Panc1 (cell line): ENCODE data around the gene PPP1R15A. TPM values are rescaled to one million over a fixed set of nuclear protein-coding genes. Genes with fewer than 3 reads are reported as not detected.

Source experiments
- ATAC-seq: fragments of 200-7000 bp; cut with Tn5 transposase; 2 replicates; pipeline ENCODE4 v1.9.1; 2020; ENCODE audit warnings: mild to moderate bottlenecking, moderate library complexity
- BruUV-seq: library from RNA; stranded (reverse); fragments of 400-500 nt; replicated peaks from 2 replicates; lab custom pipeline; 2021; lab: Mats Ljungman, UMichigan
- CTCF ChIA-PET: fragments of 300-600 bp; sonication (Branson Sonifier 250); formaldehyde crosslinking; loops from one replicate; lab custom pipeline; 2022; ENCODE audit warnings: antibody characterized with exemption; lab: Charles Lee
- POLR2A ChIA-PET: fragments of 300-600 bp; sonication (Branson Sonifier 250); formaldehyde crosslinking; loops from one replicate; lab custom pipeline; 2022; ENCODE audit warnings: antibody characterized with exemption; lab: Charles Lee
- DNase-seq: peaks from one replicate; pipeline ENCODE4 v3.0.0-alpha.2; 2010; ENCODE audit warnings: low read depth, low spot score
- H3K27ac ChIP-seq: 2 replicates; pipeline ENCODE4 v1.5.1; 2011; ENCODE audit warnings: mild to moderate bottlenecking, low read length, inconsistent platforms
- H3K27me3 ChIP-seq: fragments of 200-500 bp; sonication (Bioruptor generic); 2 replicates; pipeline ENCODE4 v1.6.0; 2014; ENCODE audit warnings: low read length, inconsistent platforms; ENCODE audit not compliant: control insufficient read depth, insufficient read depth
- H3K36me3 ChIP-seq: fragments of 200-500 bp; sonication (Bioruptor generic); 2 replicates; pipeline ENCODE4 v1.5.1; 2014; ENCODE audit warnings: inconsistent platforms, mild to moderate bottlenecking, low read length, moderate library complexity; ENCODE audit not compliant: control insufficient read depth, insufficient read depth
- H3K4me1 ChIP-seq: 2 replicates; pipeline ENCODE4 v1.5.1; 2011; ENCODE audit warnings: inconsistent platforms, mild to moderate bottlenecking, low read length, moderate library complexity; ENCODE audit not compliant: control insufficient read depth, insufficient read depth
- H3K4me3 ChIP-seq, 2 experiments: 2 replicates each; pipeline ENCODE4 v1.5.1; 2011 to 2012; ENCODE audit warnings: low read depth in 2 of 2, low read length in 2 of 2, mild to moderate bottlenecking in 2 of 2, inconsistent platforms in 1 of 2, moderate library complexity in 1 of 2
- H3K9me3 ChIP-seq: fragments of 200-500 bp; sonication (Bioruptor generic); 2 replicates; pipeline ENCODE4 v1.5.1; 2014; ENCODE audit warnings: low read depth, mild to moderate bottlenecking, inconsistent platforms, low read length, moderate library complexity; ENCODE audit not compliant: control insufficient read depth, insufficient read depth
- CTCF ChIP-seq: fragments of 450-650 bp; IDR thresholded peaks from 2 replicates; pipeline ENCODE4 v1.5.1; 2017; ENCODE audit warnings: mild to moderate bottlenecking
- POLR2AphosphoS5 ChIP-seq: IDR thresholded peaks from 2 replicates; pipeline ENCODE4 v1.6.1; 2012; ENCODE audit warnings: mild to moderate bottlenecking, low read depth, low read length, moderate library complexity
- SIN3A ChIP-seq: IDR thresholded peaks from 2 replicates; pipeline ENCODE4 v1.6.1; 2012; ENCODE audit warnings: low read depth, mild to moderate bottlenecking, low read length, moderate library complexity, borderline replicate concordance; ENCODE audit not compliant: insufficient read depth
- TCF7L2 ChIP-seq: IDR thresholded peaks from 2 replicates; pipeline ENCODE4 v1.6.1; 2011; ENCODE audit warnings: mild to moderate bottlenecking, low read depth, low read length, inconsistent platforms
- in situ Hi-C: cut with HindIII; loops from 2 replicates; pipeline ENCODE4 v1.10.0; 2016; ENCODE audit warnings: low sequenced_read_pairs, low pct_unique_long_range_greater_than_20kb
- intact Hi-C: fragments of 100-400 bp; cut with micrococcal nuclease; formaldehyde crosslinking; loops from one replicate; pipeline ENCODE4 v1.10.0; 2022; ENCODE audit not compliant: unreplicated experiment
- total RNA-seq: library from RNA; stranded (reverse); gene quantifications from one replicate; pipeline ENCODE4 v1.2.1, GENCODE V29; 2021; ENCODE audit not compliant: unreplicated experiment
- TF ChIP-seq, protein P1 (sequence below), 2 experiments: IDR thresholded peaks; 2 replicates each; pipeline ENCODE4 v1.6.1; 2011 to 2012; ENCODE audit warnings: low read depth in 2 of 2, control low read depth in 1 of 2, low read length in 1 of 2, mild to moderate bottlenecking in 1 of 2, moderate library complexity in 1 of 2; ENCODE audit not compliant: insufficient read depth in 1 of 2

PPP1R15A gene
- total RNA-seq, 1 experiment from 2014 or later, result 27.1 TPM

GRCh38 chr19:48830965-48831364 is 41.3 kb upstream of the PPP1R15A start:
- ChIA-PET POLR2A (no interaction called here), CTCF (no interaction called here)
- in situ Hi-C loops, result no loop called here
- no peaks in the 10 kb centered on the region for H3K4me1 ChIP-seq
- intact Hi-C loops, result no loop called here
- H3K27me3 ChIP-seq, result no peaks in the 10 kb centered on the region
- H3K36me3 ChIP-seq, result no peaks in the 10 kb centered on the region
- no peak overlapping the region for H3K4me3 ChIP-seq
- DNase-seq (no peak), ATAC-seq (no peak)
- no peak overlapping the region for H3K27ac ChIP-seq
- H3K9me3 ChIP-seq, result no peaks in the 10 kb centered on the region
- TF ChIP-seq POLR2AphosphoS5 (no peak), TCF7L2 (no peak), SIN3A (no peak), CTCF (no peak)
- TF ChIP-seq, protein P1, sequence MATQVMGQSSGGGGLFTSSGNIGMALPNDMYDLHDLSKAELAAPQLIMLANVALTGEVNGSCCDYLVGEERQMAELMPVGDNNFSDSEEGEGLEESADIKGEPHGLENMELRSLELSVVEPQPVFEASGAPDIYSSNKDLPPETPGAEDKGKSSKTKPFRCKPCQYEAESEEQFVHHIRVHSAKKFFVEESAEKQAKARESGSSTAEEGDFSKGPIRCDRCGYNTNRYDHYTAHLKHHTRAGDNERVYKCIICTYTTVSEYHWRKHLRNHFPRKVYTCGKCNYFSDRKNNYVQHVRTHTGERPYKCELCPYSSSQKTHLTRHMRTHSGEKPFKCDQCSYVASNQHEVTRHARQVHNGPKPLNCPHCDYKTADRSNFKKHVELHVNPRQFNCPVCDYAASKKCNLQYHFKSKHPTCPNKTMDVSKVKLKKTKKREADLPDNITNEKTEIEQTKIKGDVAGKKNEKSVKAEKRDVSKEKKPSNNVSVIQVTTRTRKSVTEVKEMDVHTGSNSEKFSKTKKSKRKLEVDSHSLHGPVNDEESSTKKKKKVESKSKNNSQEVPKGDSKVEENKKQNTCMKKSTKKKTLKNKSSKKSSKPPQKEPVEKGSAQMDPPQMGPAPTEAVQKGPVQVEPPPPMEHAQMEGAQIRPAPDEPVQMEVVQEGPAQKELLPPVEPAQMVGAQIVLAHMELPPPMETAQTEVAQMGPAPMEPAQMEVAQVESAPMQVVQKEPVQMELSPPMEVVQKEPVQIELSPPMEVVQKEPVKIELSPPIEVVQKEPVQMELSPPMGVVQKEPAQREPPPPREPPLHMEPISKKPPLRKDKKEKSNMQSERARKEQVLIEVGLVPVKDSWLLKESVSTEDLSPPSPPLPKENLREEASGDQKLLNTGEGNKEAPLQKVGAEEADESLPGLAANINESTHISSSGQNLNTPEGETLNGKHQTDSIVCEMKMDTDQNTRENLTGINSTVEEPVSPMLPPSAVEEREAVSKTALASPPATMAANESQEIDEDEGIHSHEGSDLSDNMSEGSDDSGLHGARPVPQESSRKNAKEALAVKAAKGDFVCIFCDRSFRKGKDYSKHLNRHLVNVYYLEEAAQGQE (IDR thresholded peaks at IDR 0.05; ENCODE audit: insufficient read depth in 1 of 2, low read depth in 2 of 2, low read length in 1 of 2), result no peak
- BruUV-seq, result no TSS peak

- no peaks in the 10 kb centered on the region; the same call in 1 of the 2 replicates for H3K4me1 ChIP-seq
- H3K36me3 ChIP-seq, result no peaks in the 10 kb centered on the region
- ChIA-PET POLR2A (no interaction called here), CTCF (no interaction called here)
- in situ Hi-C loops, result no loop called here
- H3K27me3 ChIP-seq, result no peaks in the 10 kb centered on the region
- no peak overlapping the region for H3K4me3 ChIP-seq
- intact Hi-C loops, result no loop called here
- no TSS peak for BruUV-seq
- ATAC-seq (no peak), DNase-seq (no peak)
- TF ChIP-seq CTCF (no peak), POLR2AphosphoS5 (no peak)
- no peak overlapping the region for H3K27ac ChIP-seq
- no peaks in the 10 kb centered on the region for H3K9me3 ChIP-seq
Measured at GRCh38 chr19:48833049-48833448, 39.2 kb upstream of the PPP1R15A start.
